ENCODE measurements around the gene KSR2. TPM values are rescaled to one million over a fixed set of nuclear protein-coding genes. Genes with fewer than 3 reads are reported as not detected.

KSR2 gene
- total and polyA plus RNA-seq, 2 of the 4 experiments (the other 2 are of a cell fraction) = not detected

DNA sequence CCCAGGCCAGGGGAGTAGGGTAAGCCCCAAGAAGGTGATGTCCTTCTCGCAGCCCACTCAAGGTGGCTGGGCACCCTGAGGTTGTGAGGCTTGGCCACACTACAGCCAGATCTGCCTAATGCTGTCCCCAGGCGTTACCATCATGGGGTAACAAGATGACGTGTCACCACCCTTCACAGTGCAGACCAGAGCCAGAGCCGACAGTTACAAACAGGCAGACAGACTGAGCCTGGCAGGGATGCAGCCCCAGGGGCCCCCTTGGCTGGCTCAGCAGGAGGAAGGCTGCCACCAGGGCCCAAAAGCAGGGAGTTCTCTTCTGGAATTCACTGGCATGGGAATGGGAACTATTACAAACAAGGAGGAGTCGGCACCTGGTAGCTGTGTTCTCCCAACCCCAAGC, 304.6 kb downstream of the KSR2 start:
- Histone ChIP-seq H3K27me3 (ENCODE audit: control insufficient read depth, insufficient read depth, low read length) (no peaks in the 10 kb centered on the region), H2BK120ac (ENCODE audit: low read depth, low read length) (no peak overlapping the region), H3K4me2 (ENCODE audit: low read depth, low read length) (no peak overlapping the region), H3K4ac (ENCODE audit: low read depth, low read length) (no peak overlapping the region), H3K18ac (ENCODE audit: low read depth, low read length) (no peak overlapping the region), H3K9ac (ENCODE audit: low read depth, low read length) (no peak overlapping the region), H2AFZ (replicated peaks; ENCODE audit: low read length, poor library complexity) (no peak overlapping the region), H2BK5ac (ENCODE audit: low read depth, low read length, poor library complexity, severe bottlenecking) (no peak overlapping the region), H3K27ac (ENCODE audit: insufficient read depth, low read length) (no peak overlapping the region), H3K14ac (replicated peaks; ENCODE audit: low read depth, low read length) (no peak overlapping the region), H3K9me1 (ENCODE audit: insufficient read depth, low read length) (no peaks in the 10 kb centered on the region), H4K8ac (ENCODE audit: low read depth in 2 of 2, low read length in 2 of 2) (no peak overlapping the region), H2AK5ac (ENCODE audit: low read depth, low read length) (no peak overlapping the region), H4K20me1 (ENCODE audit: insufficient read depth, low read length) (no peaks in the 10 kb centered on the region), H4K91ac (ENCODE audit: insufficient read depth, low read depth, low read length) (no peak overlapping the region), H3K23ac (ENCODE audit: low read depth, low read length) (no peak overlapping the region), H3K4me3 (ENCODE audit: insufficient read depth, low read depth, low read length) (no peak overlapping the region), H2BK20ac (ENCODE audit: low read depth, low read length) (no peak overlapping the region), H2BK15ac (ENCODE audit: low read depth, low read length) (no peak overlapping the region), H3K4me1 (ENCODE audit: control insufficient read depth, insufficient read depth, low read length) (no peaks in the 10 kb centered on the region), H3K9me3 (ENCODE audit: control insufficient read depth, insufficient read depth, low read length) (peaks cover 35% of the 10 kb centered on the region), H2AK9ac (replicated peaks; ENCODE audit: low read depth, low read length, poor library complexity) (no peak overlapping the region), H3K79me1 (ENCODE audit: low read depth in 1 of 2, low read length in 2 of 2) (no peaks in the 10 kb centered on the region), H3K36me3 (ENCODE audit: control insufficient read depth, insufficient read depth, low read length) (no peaks in the 10 kb centered on the region), H3K56ac (ENCODE audit: extremely low read depth, insufficient read depth, low read length) (no peak overlapping the region), H4K5ac (ENCODE audit: low read depth, low read length) (no peak overlapping the region)
- POLR2A ChIA-PET (ENCODE audit: unreplicated experiment) = no interaction called here
- TF ChIP-seq CEBPB (IDR thresholded peaks at IDR 0.05; ENCODE audit: low read depth, low read length) (no peak), RAD21 (IDR thresholded peaks at IDR 0.05; ENCODE audit: low read length) (no peak), POLR2A (IDR thresholded peaks at IDR 0.05; ENCODE audit: low read depth, low read length) (no peak), NFE2L2 (IDR thresholded peaks at IDR 0.05; ENCODE audit: low read depth, low read length) (no peak), MAFK (IDR thresholded peaks at IDR 0.05; ENCODE audit: low read depth, low read length) (no peak), MAZ (IDR thresholded peaks at IDR 0.05; ENCODE audit: borderline replicate concordance, low read depth, low read length) (no peak), RFX5 (IDR thresholded peaks at IDR 0.05; ENCODE audit: low read depth, low read length) (no peak), CHD1 (IDR thresholded peaks at IDR 0.05; ENCODE audit: low read depth, low read length) (no peak), ELK1 (IDR thresholded peaks at IDR 0.05; ENCODE audit: borderline replicate concordance, low read depth, low read length) (no peak), BHLHE40 (IDR thresholded peaks at IDR 0.05; ENCODE audit: low read depth, low read length) (no peak), FOS (IDR thresholded peaks at IDR 0.05; ENCODE audit: low read depth, low read length) (no peak), MXI1 (IDR thresholded peaks at IDR 0.05; ENCODE audit: borderline replicate concordance, low read depth, low read length) (no peak), RCOR1 (IDR thresholded peaks at IDR 0.05; ENCODE audit: insufficient replicate concordance, low read length) (no peak), SMC3 (IDR thresholded peaks at IDR 0.05; ENCODE audit: low read depth, low read length) (no peak)
- TF ChIP-seq, protein P1, sequence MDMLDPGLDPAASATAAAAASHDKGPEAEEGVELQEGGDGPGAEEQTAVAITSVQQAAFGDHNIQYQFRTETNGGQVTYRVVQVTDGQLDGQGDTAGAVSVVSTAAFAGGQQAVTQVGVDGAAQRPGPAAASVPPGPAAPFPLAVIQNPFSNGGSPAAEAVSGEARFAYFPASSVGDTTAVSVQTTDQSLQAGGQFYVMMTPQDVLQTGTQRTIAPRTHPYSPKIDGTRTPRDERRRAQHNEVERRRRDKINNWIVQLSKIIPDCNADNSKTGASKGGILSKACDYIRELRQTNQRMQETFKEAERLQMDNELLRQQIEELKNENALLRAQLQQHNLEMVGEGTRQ (IDR thresholded peaks at IDR 0.05; ENCODE audit: low read depth, low read length) = no peak
- TF ChIP-seq, protein P2, sequence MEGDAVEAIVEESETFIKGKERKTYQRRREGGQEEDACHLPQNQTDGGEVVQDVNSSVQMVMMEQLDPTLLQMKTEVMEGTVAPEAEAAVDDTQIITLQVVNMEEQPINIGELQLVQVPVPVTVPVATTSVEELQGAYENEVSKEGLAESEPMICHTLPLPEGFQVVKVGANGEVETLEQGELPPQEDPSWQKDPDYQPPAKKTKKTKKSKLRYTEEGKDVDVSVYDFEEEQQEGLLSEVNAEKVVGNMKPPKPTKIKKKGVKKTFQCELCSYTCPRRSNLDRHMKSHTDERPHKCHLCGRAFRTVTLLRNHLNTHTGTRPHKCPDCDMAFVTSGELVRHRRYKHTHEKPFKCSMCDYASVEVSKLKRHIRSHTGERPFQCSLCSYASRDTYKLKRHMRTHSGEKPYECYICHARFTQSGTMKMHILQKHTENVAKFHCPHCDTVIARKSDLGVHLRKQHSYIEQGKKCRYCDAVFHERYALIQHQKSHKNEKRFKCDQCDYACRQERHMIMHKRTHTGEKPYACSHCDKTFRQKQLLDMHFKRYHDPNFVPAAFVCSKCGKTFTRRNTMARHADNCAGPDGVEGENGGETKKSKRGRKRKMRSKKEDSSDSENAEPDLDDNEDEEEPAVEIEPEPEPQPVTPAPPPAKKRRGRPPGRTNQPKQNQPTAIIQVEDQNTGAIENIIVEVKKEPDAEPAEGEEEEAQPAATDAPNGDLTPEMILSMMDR (conservative IDR thresholded peaks at IDR 0.05; ENCODE audit: low read depth, low read length) = no peak
- no peak for DNase-seq
- intact Hi-C loops (cut with micrococcal nuclease) = no loop called here
- 17% methylated on average over 1 of the region's 5 CpGs; no CpG with 5 or more reads in 1 of the 2 experiments for WGBS, 2 experiments (ENCODE audit: extremely low coverage in 2 of 2, insufficient read length in 1 of 2)
- BruUV-seq (replicated peaks) = no TSS peak
- CTCF ChIA-PET = no interaction called here
- in situ Hi-C loops (cut with MboI; ENCODE audit: low sequenced_read_pairs) = no loop called here
- dilution Hi-C loops (cut with HindIII; ENCODE audit: low sequenced_read_pairs, unreplicated experiment) = no loop called here
- no peak for ATAC-seq (ENCODE audit: low read depth)

Measured in IMR-90 (cell line).